Activated CD4-positive, alpha-beta T cell treated with anti-CD3 and anti-CD28 coated beads, Interleukin-2, amount 50 U/mL, for 4 hours (primary cell): Measurements from ENCODE around the gene LDLRAD4.

Source experiments
- DNase-seq, 2 experiments: peaks; one replicate each; pipeline ENCODE4 v3.0.0-alpha.2; 2020

LDLRAD4 gene

GRCh38 chr18:13289481-13290205 lies 71.1 kb downstream of the LDLRAD4 start:
- DNase-seq: no peak

- DNase-seq: no peak
Measured at GRCh38 chr18:13290856-13291271, 72.3 kb downstream of the LDLRAD4 start.

GRCh38 chr18:13291299-13291698 lies 72.7 kb downstream of the LDLRAD4 start:
- no peak for DNase-seq

- DNase-seq: no peak
Measured at GRCh38 chr18:13291745-13292447, 73.3 kb downstream of the LDLRAD4 start.

GRCh38 chr18:13292736-13293135 lies 74.2 kb downstream of the LDLRAD4 start:
- DNase-seq: no peak

GRCh38 chr18:13294309-13294708 lies 75.7 kb downstream of the LDLRAD4 start:
- DNase-seq: no peak

- DNase-seq: no peak
Measured at GRCh38 chr18:13295894-13296293, 77.3 kb downstream of the LDLRAD4 start.

GRCh38 chr18:13296867-13297574 lies 78.5 kb downstream of the LDLRAD4 start:
- DNase-seq: no peak

GRCh38 chr18:13298262-13298661 lies 79.7 kb downstream of the LDLRAD4 start:
- no peak for DNase-seq

- no peak for DNase-seq
Measured at GRCh38 chr18:13300029-13300428, 81.5 kb downstream of the LDLRAD4 start.

GRCh38 chr18:13300796-13301195 lies 82.2 kb downstream of the LDLRAD4 start:
- no peak for DNase-seq

- no peak for DNase-seq
Measured at GRCh38 chr18:13302040-13302439, 83.5 kb downstream of the LDLRAD4 start.

GRCh38 chr18:13302457-13303225 lies 84.1 kb downstream of the LDLRAD4 start:
- DNase-seq: no peak

- DNase-seq: no peak
Measured at GRCh38 chr18:13303756-13304364, 85.3 kb downstream of the LDLRAD4 start.

GRCh38 chr18:13305301-13305700 lies 86.7 kb downstream of the LDLRAD4 start:
- DNase-seq: no peak

- DNase-seq: no peak
Measured at GRCh38 chr18:13306583-13306982, 88.0 kb downstream of the LDLRAD4 start.

- DNase-seq: no peak
Measured at GRCh38 chr18:13308369-13308768, 89.8 kb downstream of the LDLRAD4 start.

GRCh38 chr18:13309031-13309747 lies 90.6 kb downstream of the LDLRAD4 start:
- no peak for DNase-seq

- no peak for DNase-seq
Measured at GRCh38 chr18:13309748-13310670, 91.4 kb downstream of the LDLRAD4 start.

GRCh38 chr18:13311193-13311592 lies 92.6 kb downstream of the LDLRAD4 start:
- DNase-seq: no peak

- DNase-seq: no peak
Measured at GRCh38 chr18:13312515-13312914, 94.0 kb downstream of the LDLRAD4 start.
